ENCODE data around the gene FAM53B. TPM values are rescaled to one million over a fixed set of nuclear protein-coding genes. Genes with fewer than 3 reads are reported as not detected.

The FAM53B gene
- total RNA-seq, 2 donors from 2014 or later: 43.3 to 45.2 TPM

DNA sequence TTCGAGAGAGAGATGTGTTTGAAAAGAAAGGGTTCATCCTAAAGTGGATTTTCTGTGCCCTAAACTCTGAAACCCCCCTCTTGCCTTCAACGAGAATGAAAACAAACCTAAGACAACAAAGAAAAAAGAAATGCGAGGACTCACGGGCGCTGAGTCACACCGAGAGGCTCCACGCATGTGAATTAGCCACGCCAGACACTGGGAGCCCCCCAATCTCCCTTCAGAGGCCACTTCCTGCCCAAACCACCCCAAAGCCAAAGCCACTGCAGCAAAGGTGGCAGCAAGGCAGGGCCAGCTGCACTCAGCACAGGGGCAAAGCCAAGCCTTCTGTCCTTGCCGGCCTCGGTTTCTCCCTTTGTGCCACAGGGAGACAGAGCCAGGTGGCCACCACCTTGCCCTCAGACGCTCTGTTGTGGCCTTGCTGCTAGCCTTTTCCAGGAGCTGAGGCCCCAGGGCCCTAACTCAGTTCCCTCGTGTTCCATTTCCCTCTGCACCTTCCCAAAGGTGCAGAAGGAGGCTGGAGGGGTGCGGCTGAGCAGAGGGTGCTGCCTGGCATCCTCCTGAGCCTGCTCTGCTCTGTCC, 93.3 kb downstream of the FAM53B start:
- TF ChIP-seq, protein P1, sequence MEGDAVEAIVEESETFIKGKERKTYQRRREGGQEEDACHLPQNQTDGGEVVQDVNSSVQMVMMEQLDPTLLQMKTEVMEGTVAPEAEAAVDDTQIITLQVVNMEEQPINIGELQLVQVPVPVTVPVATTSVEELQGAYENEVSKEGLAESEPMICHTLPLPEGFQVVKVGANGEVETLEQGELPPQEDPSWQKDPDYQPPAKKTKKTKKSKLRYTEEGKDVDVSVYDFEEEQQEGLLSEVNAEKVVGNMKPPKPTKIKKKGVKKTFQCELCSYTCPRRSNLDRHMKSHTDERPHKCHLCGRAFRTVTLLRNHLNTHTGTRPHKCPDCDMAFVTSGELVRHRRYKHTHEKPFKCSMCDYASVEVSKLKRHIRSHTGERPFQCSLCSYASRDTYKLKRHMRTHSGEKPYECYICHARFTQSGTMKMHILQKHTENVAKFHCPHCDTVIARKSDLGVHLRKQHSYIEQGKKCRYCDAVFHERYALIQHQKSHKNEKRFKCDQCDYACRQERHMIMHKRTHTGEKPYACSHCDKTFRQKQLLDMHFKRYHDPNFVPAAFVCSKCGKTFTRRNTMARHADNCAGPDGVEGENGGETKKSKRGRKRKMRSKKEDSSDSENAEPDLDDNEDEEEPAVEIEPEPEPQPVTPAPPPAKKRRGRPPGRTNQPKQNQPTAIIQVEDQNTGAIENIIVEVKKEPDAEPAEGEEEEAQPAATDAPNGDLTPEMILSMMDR (IDR thresholded peaks at IDR 0.05): no peak
- DNase-seq: no peak
- intact Hi-C loops (cut with DNase I): no loop called here
- Histone ChIP-seq H3K27me3 (no peaks in the 10 kb centered on the region), H3K4me3 (no peak overlapping the region), H3K27ac (no peak overlapping the region), H3K4me1 (peaks cover 27% of the 10 kb centered on the region), H3K9me3 (no peaks in the 10 kb centered on the region), H3K9ac (ENCODE audit: low read depth in 2 of 2, low read length in 2 of 2) (no peak overlapping the region), H3K36me3 (no peaks in the 10 kb centered on the region)

DNA sequence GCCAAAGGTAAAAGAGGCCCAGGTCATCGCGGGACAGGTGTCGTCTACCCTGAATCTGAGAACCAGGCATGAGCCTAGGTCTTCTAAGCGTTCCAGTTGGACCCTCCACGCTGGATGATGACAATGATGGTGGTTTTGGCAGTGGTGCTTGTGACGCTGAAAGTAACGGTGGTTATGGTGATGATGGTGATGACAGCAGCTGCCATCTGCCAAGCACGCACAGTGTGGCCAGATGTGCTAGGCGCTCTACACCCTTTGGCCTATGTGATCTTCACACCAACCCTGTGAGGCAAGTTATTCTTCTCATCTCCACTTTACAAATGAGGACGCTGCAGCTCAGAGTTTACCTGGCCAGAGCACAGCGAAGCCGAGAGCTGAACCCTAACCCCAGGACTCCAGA, 93.9 kb downstream of the FAM53B start:
- H3K9me3 ChIP-seq: no peaks in the 10 kb centered on the region
- H3K36me3 ChIP-seq: no peaks in the 10 kb centered on the region
- TF ChIP-seq, protein P1 (IDR thresholded peaks at IDR 0.05): no peak
- DNase-seq: no peak
- H3K27me3 ChIP-seq: no peaks in the 10 kb centered on the region
- intact Hi-C loops (cut with DNase I): no loop called here
- no peak overlapping the region for H3K9ac ChIP-seq (ENCODE audit: low read depth in 2 of 2, low read length in 2 of 2)
- H3K4me3 ChIP-seq: no peak overlapping the region
- H3K4me1 ChIP-seq: peaks cover 27% of the 10 kb centered on the region
- no peak overlapping the region for H3K27ac ChIP-seq

DNA sequence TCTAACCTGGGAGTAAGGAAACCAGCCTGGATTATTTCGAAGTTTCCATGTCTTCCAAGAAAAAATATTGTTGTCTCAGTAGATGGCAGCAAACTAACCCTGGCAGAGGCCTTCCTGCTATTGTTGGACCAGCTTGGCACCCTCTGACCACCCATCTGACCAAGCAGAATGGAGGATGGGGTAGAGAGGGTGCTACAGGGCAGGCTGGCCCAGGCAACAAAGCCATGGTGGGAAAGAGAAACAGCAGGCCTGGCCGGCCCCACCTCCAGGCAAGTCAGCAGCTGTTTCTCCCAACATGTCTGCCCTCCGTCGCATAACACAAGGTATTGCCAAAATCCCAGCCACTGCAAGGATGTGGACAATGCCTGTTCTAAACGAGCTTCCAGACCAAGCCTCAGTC, 95.0 kb downstream of the FAM53B start:
- DNase-seq: no peak

DNA sequence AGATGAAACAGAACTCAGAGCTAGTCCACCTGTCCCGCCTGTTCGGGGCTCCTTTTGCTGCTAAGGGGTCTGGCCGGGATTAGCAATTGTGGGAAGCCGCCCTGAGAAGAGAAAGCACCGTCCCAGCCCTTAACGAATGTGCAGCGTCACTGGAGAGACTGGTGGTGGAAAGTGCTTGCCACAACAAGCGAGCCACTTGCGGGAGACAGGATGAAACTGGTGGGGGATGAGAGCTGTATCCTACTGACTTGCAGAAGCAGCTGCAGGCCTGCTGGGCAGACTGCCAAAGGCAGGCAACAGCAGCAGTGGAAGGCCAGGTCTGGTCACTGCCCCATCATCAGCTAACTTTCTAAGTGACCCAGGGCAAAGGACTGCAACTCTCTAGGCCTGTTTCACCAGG, 95.4 kb downstream of the FAM53B start:
- Histone ChIP-seq H3K27me3 (no peaks in the 10 kb centered on the region), H3K9me3 (no peaks in the 10 kb centered on the region), H3K36me3 (no peaks in the 10 kb centered on the region), H3K4me3 (no peak overlapping the region), H3K4me1 (peaks cover 27% of the 10 kb centered on the region), H3K9ac (ENCODE audit: low read depth in 2 of 2, low read length in 2 of 2) (peak overlapping the region in 1 of 2 donors; percentile 24), H3K27ac (peak overlapping the region; percentile 71)
- intact Hi-C loops (cut with DNase I): loop anchor here (5.0 kb wide), 1 partner anchor 94 kb away; the partner anchor contains the start of gene FAM53B
- TF ChIP-seq, protein P1 (IDR thresholded peaks at IDR 0.05): no peak
- peak; percentile 55 for DNase-seq

More for the DNA sequence above, 95.0 kb downstream of the FAM53B start:
- Histone ChIP-seq H3K4me1 (peaks cover 27% of the 10 kb centered on the region), H3K27ac (peak overlapping the region; percentile 71), H3K9me3 (no peaks in the 10 kb centered on the region), H3K9ac (ENCODE audit: low read depth in 2 of 2, low read length in 2 of 2) (peak overlapping the region in 1 of 2 donors; percentile 2), H3K27me3 (no peaks in the 10 kb centered on the region), H3K36me3 (no peaks in the 10 kb centered on the region), H3K4me3 (no peak overlapping the region)
- intact Hi-C loops (cut with DNase I): loop anchor here (5.0 kb wide), 1 partner anchor 93 kb away; the partner anchor contains the start of gene FAM53B
- TF ChIP-seq, protein P1 (IDR thresholded peaks at IDR 0.05): no peak

DNA sequence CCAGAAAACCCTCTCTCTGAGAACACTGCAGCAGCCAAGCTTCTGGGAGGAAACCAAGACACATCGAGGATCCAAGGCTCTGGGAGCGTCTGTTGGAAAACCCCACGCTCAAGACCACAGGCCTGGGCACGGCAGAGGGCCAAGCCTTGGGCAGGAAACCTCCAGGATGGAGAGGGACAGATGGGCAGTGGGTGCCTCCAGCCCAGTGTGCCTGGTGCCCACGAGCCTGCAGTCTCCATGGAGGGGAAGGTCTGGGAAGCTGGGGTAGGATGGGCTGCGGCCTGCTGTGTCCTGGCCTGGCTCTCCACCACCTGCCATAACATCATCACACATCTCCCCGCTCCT, 96.1 kb downstream of the FAM53B start:
- intact Hi-C loops (cut with DNase I): loop anchor here (5.0 kb wide), 1 partner anchor 94 kb away; the partner anchor contains the start of gene FAM53B
- H3K4me3 ChIP-seq: no peak overlapping the region
- H3K4me1 ChIP-seq: peaks cover 27% of the 10 kb centered on the region
- H3K36me3 ChIP-seq: no peaks in the 10 kb centered on the region
- no peak for DNase-seq
- H3K9me3 ChIP-seq: no peaks in the 10 kb centered on the region
- TF ChIP-seq, protein P1 (IDR thresholded peaks at IDR 0.05): no peak
- peak overlapping the region; percentile 71 for H3K27ac ChIP-seq
- no peak overlapping the region for H3K9ac ChIP-seq (ENCODE audit: low read depth in 2 of 2, low read length in 2 of 2)
- no peaks in the 10 kb centered on the region for H3K27me3 ChIP-seq

All from colonic mucosa (tissue), 4 donors.